COLO668 (cell line): ENCODE results near the gene TP53BP2.
A peak's percentile ranks its signal among the peaks of the same experiment; 100 is the strongest.

Source experiments
- DNase-seq: peaks from one replicate; lab custom pipeline; 2025; ENCODE audit not compliant: unreplicated experiment; lab: John Stamatoyannopoulos, UW

TP53BP2 gene

DNA sequence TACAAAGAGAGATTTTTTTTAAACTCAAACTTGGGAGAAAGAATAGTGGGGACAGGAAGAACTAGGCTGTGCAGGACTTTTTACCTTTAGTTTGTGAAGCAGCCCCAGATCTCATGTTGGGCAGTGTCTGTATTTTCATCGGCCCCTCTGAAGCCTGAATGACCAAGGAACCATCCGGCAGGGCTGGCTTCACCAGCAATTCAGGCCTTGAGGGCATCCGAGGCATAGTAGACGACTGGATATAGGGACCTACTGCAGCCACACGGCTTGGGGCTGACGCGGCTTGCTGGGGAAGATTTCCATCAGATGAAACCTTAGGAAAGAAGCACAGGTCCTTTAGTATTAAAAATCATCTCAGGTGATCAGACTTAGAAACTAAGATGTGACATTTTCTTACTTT, 43.7 kb downstream of the TP53BP2 start:
- no peak for DNase-seq

DNA sequence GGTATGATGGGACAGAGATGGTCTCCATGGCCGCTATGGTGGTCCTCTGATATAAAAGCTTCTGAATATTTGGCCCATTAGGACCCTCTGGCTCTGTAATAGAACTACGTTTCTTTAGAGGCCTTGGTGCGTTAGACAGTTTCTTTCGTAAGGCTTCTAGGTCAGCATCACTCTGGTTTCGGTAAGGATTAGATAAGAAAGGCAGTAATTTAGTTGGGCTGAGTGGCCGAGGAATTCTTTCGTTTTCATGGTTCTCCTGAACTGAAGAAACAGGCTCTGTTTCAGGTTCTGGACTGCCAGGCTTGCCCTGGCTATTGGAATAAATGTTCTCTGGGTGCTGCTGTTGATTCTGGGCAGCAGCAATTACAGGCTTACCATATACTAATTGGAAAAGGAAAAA, 49.5 kb downstream of the TP53BP2 start:
- DNase-seq: no peak

DNA sequence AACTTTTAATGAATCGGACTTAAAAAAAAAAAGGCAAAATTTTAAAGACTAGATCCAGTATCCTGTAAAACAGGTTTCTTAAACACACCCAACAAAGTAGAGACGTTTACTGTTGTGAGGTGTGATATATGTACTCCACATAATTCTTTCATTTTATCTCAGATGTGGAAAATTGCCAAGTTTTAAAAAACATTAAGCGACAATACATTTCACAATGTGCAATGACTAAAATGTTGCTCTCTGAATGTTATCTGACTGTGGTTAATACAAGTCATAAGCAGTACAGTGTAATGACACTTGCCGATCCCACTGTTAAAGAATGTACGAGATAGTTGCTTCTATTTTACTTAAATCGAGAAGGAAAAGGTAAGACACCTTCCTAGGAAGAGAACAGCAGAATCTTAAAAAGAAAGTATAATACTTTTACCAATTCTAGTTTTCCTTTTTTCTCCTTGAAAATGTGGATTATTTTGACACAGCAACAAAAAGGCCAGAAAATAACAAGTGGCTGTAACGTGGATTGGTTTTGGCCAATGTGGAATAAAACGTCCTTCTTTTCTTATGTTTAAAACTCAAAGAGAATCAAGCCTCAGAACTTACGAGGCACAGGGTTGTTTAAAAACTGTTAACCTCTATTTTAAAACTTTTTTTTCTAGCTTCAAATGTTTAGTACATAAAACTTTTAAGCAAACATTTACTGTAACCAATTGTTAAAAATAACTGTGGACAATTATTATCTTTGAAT, 51.4 kb downstream of the TP53BP2 start:
- no peak for DNase-seq

DNA sequence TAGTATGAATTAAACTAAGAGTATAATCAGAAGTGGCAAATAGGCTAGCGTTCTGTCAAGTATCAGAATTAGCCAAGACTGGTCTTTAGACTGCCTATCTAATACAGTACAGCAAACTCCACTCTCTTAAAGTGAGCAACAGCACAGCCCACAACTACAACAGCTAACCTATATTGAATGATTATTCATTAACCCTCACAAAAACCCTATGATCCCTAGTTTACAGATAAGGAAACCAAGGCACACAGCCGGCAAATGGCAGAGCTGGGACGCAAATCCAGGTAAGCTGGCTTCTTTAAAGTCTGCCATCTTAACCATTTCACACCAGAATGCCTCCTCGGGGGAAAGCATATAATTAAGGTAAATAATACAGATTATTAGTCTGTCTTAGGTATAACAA, 52.0 kb downstream of the TP53BP2 start:
- DNase-seq: no peak

DNA sequence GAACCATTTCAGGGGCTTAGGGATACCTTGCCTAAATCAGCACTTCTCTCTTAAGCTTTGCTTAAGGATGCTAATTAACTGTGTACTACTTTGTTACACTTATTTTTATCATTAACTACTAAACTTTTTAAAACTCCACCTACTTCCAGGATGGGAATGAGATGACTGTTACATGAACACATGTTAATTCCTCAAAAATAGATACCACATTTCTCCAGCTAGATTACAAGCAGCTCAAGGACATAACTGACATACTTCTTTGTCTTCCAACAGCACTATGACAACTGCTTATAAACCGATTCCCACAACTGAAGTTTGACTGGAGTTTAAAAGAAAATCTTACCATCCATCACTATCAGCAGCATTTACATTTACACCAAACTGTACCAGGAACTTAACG, 53.7 kb downstream of the TP53BP2 start:
- DNase-seq: no peak

DNA sequence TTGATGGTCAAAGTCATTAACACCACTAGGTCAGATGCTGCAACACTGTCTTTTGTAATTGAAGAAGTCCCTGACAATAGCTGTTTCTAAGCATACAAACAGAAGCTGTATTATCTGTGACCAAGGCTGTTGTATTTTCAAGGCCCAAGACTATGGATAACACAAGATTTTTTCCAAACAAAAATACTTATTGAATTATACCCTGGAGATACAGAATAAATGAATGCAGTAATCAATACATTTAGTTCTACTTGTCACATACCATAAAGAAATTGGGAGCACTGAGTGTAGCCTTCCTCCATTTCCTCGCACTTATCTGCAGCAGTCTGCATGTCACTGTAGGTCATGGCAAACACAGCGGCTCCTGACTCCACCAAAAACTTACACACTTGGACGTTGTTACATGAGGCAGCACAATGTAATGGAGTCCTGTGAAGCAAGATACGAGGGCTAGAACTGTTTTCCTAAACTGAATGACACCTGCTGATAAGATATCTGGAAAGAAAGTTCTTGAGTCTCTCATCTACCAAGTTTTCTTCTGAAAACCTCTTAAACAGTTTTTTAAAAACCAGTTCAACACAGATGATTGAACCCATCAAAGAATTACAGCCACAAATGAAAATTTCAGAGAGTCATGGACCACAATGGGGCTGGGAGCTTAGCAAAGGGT, 56.9 kb downstream of the TP53BP2 start:
- no peak for DNase-seq

DNA sequence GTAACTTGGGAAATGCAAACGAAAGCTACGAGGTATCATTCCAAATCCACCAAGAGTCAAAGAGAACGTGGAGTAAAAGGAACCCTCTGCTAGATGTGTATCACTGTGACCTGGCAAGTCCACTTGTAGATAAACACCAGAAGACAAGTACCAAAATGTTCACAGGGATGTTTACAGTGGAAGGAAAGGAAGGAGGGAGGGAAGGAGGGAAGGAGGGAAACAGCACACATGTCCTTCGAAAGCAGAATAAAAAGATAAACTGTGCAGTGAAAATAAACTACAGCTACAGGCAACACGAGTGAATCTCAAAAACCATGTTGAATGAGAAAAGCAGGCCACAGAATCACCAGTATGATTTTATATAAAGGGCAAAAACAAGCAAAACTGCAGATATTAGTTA, 59.9 kb downstream of the TP53BP2 start:
- no peak for DNase-seq

DNA sequence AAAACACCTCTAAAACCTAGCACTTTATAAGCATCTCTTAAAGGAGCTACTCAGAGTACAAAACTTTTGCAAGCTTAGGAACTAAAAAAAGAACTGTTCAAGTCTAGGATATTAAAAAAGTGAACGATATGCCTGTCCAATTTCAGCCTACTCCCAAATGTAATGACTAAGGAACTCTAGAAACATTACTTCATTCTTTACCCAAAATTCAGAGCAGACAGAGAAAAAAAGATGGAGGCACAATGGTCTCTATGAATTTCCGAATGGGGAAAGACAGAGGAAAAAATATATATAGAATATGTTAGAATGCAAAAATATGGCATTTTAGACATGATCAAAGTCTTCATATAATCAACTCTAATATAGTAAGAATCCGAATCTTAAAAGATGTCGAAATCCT, 61.2 kb downstream of the TP53BP2 start:
- DNase-seq: no peak

DNA sequence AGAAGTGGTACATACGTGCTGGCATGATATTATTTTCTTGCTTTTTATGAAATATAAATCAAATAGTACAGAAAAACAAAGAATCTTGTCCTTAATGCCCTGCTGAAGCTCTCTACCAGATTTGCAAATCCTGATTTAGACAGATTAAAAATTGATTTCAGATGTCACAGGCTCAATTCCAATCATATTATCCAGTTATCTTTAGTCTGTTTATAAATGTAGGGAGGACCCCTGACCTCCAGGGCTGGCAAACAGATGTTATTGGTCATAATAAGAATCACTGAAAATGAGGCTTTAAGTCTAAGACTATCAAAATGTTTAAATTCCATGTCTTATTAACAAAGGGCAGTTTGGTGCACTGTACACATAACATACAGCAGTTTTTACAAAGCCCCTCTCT, 62.1 kb downstream of the TP53BP2 start:
- DNase-seq: no peak

DNA sequence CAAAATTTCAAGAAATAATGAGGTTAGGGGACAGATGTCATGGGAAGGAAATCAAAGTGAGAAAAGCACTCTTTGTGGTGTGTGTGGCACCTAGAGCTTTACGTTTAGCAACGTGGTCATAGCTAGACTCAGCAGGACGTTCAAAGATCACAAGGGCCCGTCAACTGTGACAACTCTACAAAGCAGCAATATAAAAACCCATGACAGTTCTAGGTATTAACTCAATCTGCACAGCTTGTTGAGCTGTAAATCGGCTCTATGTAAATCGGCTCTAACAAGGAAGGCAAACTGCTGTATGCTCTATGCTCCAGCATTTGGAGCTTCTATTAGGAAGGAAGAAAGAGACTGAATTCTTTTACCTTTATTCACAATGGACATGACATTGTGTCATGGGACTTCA, 64.8 kb downstream of the TP53BP2 start:
- no peak for DNase-seq

DNA sequence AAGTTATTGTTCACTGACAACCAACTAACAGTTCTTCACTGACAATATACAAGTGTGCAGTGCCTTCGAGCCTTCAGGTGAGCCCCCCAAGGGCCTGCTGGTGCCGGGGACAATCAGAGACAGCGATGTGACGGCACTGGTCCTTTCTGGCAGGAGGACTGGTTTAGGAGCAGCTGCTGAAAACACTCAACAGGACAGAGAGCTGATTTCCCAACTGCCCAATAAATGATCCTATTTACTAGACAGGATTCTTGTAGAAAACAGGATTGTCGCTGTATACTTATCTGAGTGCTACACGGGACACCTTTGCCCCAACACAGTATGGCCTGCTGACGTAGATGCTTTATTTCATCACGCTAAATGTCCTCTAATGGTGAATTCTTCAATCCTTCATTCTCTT, 65.4 kb downstream of the TP53BP2 start:
- no peak for DNase-seq

DNA sequence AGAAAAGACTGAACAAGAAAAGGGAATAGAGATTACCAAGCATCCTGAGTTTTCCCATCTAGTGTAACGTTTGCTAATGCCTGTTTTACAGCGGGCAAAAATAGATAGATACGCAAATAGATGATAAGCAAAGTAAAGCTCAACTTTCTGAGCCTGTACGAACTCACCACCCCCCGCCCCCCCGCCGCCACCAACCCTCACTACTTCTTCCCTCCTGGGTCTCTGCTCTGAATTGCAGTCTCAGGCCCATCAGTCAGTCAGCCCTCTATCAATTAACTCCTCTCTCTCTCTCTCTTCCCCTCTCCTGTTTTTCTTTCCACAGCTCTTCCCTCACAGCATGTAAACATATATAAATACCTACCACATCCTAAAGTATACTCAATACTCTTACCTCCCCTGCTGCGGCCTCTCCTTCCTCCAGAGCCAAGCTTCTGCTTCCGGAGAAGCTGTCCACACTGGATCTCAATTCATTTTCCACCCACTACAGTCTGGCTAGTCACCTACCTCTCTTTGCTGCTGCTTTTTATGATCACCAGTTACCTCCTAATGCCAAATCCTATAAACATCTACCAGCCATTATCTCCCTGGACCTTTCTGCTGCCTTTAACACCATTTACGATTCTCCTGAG, 68.8 kb downstream of the TP53BP2 start:
- no peak for DNase-seq

DNA sequence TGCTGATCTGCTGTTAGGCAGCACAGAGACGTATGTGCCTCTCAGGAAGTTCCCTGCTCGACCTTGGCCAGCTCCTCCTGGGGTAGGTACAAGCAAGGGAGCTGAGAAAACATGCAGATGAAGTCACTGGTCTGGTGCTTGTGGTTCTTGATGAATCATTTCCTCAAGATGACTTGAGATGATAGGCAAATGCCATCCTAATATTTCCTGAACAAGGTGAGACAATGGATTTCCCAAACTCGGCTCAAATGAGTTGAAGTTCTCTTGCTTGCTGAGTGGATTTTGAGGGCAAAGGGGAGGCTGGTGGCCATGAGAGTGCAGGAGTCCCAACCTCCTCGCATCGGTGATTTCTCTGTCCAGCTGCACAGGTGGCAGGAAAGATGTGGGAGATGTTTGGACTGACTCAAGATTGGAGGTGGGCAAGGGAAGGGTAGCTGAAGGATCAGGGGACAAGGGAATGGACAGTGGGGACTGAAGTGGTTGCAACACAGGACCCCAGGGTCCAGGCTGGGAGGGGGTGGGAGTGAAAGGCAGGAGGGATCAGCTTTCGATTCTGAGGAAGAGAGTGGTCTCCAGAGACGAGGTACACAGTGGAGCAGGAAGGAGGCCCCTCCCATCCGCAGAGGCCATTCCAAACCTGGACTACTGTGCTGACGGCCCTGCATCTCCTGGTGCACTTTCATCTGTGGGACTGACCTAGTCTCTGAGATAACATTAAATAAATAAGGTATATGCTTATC, 69.5 kb downstream of the TP53BP2 start:
- no peak for DNase-seq

DNA sequence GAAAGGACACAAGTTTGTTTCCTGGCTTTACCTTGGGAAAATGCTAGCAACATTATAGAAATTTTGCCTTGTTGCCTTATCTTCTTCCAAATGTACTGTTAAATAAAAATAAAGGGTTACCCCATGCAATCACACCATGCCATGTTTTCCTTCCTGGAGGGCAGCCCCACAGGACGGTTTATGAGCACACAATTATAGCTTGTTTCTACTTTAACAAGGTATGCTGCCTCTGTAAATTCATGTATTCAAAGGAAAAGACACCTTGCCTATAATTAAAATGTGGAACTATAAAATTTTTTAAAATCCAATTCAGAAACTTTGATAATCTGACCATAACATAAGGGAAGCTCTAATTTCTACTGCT, 70.1 kb downstream of the TP53BP2 start:
- DNase-seq: no peak

DNA sequence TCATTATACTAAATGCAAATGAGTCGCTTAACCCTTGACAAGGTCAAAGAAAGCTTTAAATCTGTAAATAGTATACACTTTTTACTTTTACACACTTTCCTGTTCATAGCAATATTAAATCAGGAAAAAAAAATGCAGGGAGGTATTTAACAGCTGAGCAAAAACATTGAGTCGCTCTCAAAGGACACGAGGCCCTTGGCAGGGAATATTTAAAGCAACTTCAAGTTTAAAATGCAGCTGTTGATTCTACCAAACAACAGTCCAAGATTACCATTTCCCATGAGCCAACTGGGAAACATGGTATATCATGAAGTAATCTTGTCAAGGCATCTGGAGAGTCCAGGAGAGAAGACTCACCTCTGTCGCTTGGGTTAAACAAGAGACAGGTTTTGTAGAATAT, 70.7 kb downstream of the TP53BP2 start:
- no peak for DNase-seq

DNA sequence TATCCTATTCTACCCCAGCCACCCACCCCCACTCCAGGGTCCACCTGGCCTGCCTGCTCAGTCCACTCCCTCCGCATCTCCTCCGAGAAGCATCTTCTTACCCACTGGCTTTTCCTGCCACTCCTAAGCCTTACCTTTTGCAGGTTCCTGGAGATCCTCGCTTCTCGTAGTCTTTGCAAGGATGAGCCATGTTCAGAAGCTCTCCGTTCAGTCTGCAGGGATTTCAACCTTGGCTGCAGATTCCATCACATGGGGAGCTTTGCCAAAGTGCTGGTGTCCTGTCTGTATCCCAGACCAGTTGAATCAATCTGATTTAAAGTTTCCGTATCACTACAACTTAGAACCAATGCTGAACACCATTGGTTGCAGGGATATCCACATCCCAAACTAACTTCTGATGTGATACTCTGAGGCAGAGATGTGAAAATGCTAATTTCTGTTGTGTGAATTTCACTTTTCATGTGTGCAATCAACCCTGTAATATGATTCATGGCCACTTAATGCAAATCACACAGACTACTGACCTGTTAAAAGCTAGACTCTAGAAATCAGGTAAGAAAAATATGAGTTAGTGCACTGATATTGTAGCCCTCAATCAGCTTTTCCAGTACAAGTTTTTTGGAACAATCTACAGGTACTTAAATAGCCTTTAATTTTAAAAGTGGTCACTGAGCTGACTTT, 71.5 kb downstream of the TP53BP2 start:
- DNase-seq: no peak

DNA sequence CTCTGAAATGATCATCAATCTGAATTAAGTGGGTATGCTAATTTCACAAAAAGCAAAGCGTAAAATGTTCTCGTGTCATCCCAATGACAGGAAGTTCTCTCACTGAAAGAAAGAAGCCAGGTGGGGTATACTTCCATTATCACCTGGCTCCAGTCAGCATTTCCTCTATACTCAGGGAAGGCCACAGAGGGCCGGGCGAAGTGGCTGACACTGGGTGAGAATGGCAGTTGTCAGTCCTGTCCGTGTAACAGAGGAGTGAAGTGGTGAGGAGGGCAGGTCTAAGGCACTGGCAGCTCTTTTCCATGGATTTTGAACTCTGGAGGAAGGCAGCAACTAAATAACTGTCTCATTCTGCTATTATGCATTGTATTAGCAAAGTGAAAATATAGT, 73.0 kb downstream of the TP53BP2 start:
- peak; percentile 16 for DNase-seq

DNA sequence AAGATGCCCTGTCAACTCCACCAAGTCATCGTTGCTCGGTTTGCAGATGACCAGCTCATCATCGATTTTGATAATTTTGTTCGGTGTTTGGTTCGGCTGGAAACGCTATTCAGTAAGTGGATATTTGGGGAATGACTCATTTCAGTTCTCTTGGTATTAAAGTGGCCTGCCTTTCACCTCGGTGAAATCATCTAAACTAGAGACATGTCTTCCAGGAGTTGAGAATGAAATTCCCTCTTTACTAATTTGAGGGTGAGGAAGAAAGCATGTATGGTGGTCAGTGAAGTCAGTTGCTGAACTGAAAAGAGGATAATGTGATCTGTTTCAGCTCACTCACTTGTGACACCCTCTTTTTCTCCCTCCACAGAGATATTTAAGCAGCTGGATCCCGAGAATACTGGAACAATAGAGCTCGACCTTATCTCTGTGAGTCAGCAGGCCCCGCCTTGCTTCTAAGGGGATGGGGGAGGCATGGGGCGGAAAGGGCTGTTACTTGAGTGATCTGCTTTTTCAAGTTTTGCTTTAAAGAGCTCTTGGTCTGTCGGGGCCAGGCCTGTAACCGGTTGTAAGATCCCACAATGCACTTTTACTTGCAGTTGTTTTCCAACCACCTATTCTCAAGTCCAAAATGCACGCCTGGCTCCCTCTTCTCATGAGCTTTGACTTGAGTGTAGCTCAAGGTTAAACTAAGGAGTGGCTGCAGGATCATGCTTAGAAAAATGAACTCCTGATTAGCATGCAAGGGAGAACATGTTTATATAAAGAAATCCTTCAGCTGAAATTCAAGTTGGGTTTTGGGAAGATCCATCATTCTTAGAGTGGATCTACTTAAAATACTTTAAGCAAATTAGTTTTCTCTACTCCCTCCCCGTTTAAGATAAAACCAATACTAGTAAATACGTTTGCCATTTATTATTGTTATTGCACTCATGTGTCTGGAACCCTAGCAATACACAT, 73.7 kb downstream of the TP53BP2 start:
- DNase-seq: peak; percentile 62

DNA sequence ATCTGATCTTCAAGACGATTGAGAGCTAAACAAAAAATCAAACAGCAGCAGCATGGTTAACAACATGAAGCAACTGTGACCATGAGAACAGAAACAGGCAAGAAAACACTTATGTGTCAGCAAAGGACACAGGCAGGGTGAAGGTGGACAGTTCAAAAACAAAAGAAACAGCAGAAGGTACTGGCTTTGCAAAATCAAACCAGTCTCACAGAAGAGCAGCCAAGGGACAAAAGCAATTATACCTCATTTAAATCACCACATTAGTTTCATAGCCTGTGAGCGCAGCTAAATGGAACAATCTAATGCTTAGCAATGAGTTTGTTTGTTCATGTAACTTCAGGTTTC, 74.3 kb downstream of the TP53BP2 start:
- DNase-seq: no peak

DNA sequence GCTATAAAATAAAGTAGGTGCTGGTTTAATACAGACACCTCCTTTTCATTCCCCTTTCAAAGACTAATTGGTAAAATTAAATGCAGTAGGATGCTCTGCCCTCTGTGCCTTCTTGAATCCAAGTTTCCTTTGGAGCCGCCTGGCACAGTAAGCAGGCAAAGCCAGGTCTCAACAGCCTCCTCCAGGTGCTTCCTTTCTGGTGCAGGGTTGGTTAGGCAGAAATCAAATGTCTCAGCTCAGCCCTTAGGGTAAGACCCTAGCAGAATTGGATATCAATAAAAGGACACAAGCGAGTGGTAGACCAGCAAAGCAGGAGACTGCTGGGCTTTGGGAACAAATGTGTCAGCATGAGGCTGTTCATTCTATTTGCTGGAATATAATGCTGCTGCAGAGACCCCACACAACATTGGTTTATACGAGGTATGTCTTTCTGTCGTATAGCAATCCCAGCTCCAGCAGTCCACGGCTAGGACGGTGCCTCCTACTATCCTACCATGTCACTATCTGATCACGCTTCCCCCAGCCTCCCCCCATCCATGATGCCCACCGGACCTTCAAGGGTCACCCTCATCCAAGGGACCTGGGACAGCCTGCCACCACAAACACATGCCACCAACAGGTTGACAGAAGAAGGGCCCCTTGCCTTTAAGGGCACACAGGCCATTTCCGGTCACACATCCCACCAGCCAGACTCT, 75.0 kb downstream of the TP53BP2 start:
- no peak for DNase-seq
